Mammary epithelial cell (primary cell): ENCODE measurements around the gene GTF2E1.
"Not testable (repeated sequence)": the region's sequence is repeated elsewhere in the genome, so short reads cannot be mapped to it uniquely, and the experiment has no call there.

Experiments
- EZH2 ChIP-seq: IDR thresholded peaks from 2 replicates; pipeline ENCODE4 v1.6.1; 2012; ENCODE audit warnings: low read length, inconsistent platforms, borderline replicate concordance
- TF ChIP-seq, protein P1 (sequence below), 2 donors: IDR thresholded peaks in 1 of 2; conservative IDR thresholded peaks in 1 of 2; 2 replicates each; pipeline ENCODE4 v1.5.1; 2011 to 2012; ENCODE audit warnings: inconsistent platforms in 2 of 2, low read length in 2 of 2, mild to moderate bottlenecking in 2 of 2, control low read depth in 1 of 2, low read depth in 1 of 2; ENCODE audit not compliant: insufficient read depth in 1 of 2; ENCODE audit errors: extremely low read depth in 1 of 2

DNA sequence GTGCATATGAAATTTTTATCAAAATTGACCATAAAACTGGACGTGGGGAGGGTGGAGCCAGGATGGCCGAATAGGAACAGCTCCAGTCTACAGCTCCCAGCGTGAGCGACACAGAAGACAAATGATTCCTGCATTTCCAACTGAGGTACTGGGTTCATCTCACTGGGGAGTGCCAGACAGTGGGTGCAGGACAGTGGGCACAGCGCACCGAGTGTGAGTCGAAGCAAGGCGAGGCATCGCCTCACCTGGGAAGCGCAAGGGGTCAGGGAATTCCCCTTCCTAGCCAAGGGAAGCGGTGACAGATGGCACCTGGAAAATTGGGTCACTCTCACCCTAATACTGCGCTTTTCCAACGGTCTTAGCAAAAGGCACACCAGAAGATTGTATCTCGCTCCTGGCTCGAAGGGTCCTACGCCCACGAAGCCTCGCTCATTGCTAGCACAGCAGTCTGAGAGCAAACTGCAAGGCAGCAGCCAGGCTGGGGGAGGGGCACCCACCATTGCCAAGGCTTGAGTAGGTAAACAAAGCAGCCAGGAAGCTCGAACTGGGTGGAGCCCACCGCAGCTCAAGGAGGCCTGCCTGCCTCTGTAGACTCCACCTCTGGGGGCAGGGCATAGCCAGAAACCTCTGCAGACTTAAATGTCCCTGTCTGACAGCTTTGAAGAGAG lies 23.2 kb upstream of the GTF2E1 start:
- TF ChIP-seq, protein P1, sequence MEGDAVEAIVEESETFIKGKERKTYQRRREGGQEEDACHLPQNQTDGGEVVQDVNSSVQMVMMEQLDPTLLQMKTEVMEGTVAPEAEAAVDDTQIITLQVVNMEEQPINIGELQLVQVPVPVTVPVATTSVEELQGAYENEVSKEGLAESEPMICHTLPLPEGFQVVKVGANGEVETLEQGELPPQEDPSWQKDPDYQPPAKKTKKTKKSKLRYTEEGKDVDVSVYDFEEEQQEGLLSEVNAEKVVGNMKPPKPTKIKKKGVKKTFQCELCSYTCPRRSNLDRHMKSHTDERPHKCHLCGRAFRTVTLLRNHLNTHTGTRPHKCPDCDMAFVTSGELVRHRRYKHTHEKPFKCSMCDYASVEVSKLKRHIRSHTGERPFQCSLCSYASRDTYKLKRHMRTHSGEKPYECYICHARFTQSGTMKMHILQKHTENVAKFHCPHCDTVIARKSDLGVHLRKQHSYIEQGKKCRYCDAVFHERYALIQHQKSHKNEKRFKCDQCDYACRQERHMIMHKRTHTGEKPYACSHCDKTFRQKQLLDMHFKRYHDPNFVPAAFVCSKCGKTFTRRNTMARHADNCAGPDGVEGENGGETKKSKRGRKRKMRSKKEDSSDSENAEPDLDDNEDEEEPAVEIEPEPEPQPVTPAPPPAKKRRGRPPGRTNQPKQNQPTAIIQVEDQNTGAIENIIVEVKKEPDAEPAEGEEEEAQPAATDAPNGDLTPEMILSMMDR (conservative IDR thresholded peaks at IDR 0.05 in 1 of 2, IDR thresholded peaks at IDR 0.05 in 1 of 2; ENCODE audit: extremely low read depth in 1 of 2, insufficient read depth in 1 of 2, low read depth in 1 of 2, low read length in 2 of 2): not testable (repeated sequence)
- not testable (repeated sequence) for TF ChIP-seq EZH2
